Measurements from ENCODE around the gene GSPT1. TPM values are rescaled to one million over a fixed set of nuclear protein-coding genes. Genes with fewer than 3 reads are reported as not detected.
"Not testable (repeated sequence)": the region's sequence is repeated elsewhere in the genome, so short reads cannot be mapped to it uniquely, and the experiment has no call there.

The GSPT1 gene
- total RNA-seq, 4 donors from 2014 or later, result 29.9 to 98.9 (median 64.6) TPM

DNA sequence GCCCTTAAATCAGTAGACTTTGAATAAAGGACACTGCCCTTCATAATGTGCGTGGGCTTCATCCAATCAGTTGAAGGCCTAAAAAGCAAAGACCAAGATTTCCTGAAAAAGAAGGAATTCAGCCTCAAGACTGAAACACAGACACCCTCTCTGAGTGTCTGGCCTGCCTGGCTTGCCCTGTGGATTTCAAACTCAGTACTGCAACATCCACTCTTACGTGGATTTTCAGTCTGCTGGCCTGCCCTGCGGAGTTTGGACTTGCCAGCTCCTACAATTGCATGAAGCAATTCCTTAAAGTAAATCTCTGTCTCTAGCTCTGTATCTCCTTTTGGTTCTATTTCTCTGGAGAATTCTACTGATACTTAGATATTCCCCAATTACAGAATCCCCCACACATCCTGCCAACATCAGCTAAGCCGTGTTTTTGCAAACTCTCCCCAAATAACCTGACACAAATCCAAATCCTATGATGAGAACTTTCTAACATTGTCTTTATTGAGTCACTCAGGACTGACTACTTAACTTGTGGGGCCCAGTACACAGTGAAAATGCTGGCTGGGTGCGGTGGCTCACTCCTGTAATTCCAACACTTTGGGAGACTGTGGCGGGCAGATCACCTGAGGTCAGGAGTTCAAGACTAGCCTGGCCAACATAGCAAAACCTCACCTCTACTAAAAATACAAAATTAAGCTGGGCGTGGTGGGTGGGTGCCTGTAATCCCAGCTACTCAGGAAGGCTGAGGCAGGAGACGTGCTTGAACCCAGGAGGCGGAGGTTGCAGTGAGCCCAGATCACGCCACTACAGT, 42.0 kb upstream of the GSPT1 start:
- no peaks in the 10 kb centered on the region for H3K27me3 ChIP-seq
- 68 to 90% methylated on average over 4 to 10 of the region's 10 CpGs for WGBS, 2 donors (ENCODE audit: low coverage in 1 of 2)
- H3K36me3 ChIP-seq, result no peaks in the 10 kb centered on the region
- intact Hi-C loops (cut with DNase I; ENCODE audit: low total_unique reads) (no loop called here), in situ Hi-C loops (cut with MboI; ENCODE audit: low pct_ligation_motif_present in 1 of 4, low pct_unique_long_range_greater_than_20kb in 1 of 4, low sequenced_read_pairs in 3 of 4) (loop anchor here in 2 of 4 donors (25.0 kb wide), 1 partner anchor 105 kb away; no protein-coding TSS in a partner anchor)
- TF ChIP-seq POLR2A (IDR thresholded peaks at IDR 0.05) (no peak), EP300 (IDR thresholded peaks at IDR 0.05; ENCODE audit: low read depth) (no peak), POLR2AphosphoS5 (IDR thresholded peaks at IDR 0.05) (no peak)
- TF ChIP-seq, protein P1, sequence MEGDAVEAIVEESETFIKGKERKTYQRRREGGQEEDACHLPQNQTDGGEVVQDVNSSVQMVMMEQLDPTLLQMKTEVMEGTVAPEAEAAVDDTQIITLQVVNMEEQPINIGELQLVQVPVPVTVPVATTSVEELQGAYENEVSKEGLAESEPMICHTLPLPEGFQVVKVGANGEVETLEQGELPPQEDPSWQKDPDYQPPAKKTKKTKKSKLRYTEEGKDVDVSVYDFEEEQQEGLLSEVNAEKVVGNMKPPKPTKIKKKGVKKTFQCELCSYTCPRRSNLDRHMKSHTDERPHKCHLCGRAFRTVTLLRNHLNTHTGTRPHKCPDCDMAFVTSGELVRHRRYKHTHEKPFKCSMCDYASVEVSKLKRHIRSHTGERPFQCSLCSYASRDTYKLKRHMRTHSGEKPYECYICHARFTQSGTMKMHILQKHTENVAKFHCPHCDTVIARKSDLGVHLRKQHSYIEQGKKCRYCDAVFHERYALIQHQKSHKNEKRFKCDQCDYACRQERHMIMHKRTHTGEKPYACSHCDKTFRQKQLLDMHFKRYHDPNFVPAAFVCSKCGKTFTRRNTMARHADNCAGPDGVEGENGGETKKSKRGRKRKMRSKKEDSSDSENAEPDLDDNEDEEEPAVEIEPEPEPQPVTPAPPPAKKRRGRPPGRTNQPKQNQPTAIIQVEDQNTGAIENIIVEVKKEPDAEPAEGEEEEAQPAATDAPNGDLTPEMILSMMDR (IDR thresholded peaks at IDR 0.05), result no peak
- no peaks in the 10 kb centered on the region for H3K4me1 ChIP-seq
- no peaks in the 10 kb centered on the region for H3K9me3 ChIP-seq
- H3K27ac ChIP-seq, result no peak overlapping the region
- H3K4me3 ChIP-seq, result no peak overlapping the region
- no peak for DNase-seq

DNA sequence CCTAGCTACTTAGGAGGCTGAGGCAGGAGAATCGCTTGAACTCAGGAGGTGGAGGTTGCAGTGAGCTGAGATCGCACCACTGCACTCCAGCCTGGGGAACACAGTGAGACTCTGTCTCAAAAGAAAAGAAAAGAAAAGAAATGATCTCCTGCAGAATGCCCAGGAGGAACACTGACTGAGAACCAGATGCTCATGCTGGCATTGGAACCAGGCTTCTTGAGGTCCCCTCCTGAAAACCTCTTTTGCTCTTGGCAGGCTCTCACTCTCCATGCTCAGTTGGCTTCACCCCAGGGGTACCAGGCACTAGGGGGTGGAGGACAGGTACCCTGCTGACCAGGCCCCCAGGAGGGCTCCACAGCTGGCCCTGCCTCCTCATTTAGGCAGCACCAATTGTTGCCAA, 40.8 kb upstream of the GSPT1 start:
- Histone ChIP-seq H3K4me1 (no peaks in the 10 kb centered on the region), H3K36me3 (no peaks in the 10 kb centered on the region), H3K27ac (no peak overlapping the region), H3K9me3 (no peaks in the 10 kb centered on the region), H3K27me3 (no peaks in the 10 kb centered on the region), H3K4me3 (no peak overlapping the region)
- in situ Hi-C loops (cut with MboI; ENCODE audit: low pct_ligation_motif_present in 1 of 4, low pct_unique_long_range_greater_than_20kb in 1 of 4, low sequenced_read_pairs in 3 of 4) (loop anchor here in 2 of 4 donors (25.0 kb wide), 1 partner anchor 106 kb away; no protein-coding TSS in a partner anchor), intact Hi-C loops (cut with DNase I; ENCODE audit: low total_unique reads) (no loop called here)
- WGBS, 2 donors (ENCODE audit: low coverage in 1 of 2), result 97% methylated on average over 2 of the region's 2 CpGs; no CpG with 5 or more reads in 1 of the 2 donors
- DNase-seq, result no peak
- TF ChIP-seq POLR2AphosphoS5 (IDR thresholded peaks at IDR 0.05) (no peak), EP300 (IDR thresholded peaks at IDR 0.05; ENCODE audit: low read depth) (no peak), POLR2A (IDR thresholded peaks at IDR 0.05) (no peak)
- TF ChIP-seq, protein P1 (IDR thresholded peaks at IDR 0.05), result no peak

DNA sequence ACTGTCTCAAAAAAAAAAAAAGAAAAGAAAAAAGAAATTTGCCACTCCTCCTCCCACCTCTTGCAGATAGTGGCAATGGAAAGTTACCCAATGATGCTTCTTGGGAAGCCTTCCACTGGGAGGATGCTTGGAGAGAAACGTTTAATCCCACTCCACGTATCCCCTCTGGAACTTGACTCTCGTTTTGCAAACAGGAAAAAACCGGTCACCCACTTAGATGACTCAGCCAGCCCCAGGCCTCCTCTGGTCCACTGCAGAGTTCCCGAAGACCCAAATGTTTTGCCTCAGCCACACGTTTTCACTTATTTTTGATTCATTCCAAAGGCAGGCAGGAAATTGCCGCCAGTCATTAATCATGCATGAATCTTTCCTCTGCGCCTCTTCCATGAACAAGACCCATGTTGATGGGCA, 40.0 kb upstream of the GSPT1 start:
- WGBS, 2 donors (ENCODE audit: low coverage in 1 of 2), result 59 to 75% methylated on average over 3 to 8 of the region's 8 CpGs

DNA sequence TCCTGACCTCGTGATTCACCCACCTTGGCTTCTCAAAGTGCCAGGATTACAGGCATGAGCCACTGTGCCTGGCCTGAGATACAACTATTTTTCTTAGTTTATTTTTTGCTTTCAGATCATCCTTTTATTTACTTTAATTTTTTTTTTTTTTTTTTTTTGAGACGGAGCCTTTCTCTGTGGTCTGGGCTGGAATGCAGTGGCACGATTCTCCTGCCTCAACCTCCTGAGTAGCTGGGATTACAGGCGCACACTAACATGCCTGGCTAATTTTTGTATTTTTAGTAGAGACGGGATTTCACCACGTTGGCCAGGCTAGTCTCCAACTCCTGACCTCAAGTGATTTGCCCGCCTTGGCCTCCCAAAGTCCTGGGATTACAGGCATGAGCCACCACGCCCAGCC, 37.8 kb upstream of the GSPT1 start:
- WGBS, 2 donors (ENCODE audit: low coverage in 1 of 2), result 76 to 80% methylated on average over 5 to 8 of the region's 8 CpGs
- intact Hi-C loops (cut with DNase I; ENCODE audit: low total_unique reads), result not testable (repeated sequence)
- in situ Hi-C loops (cut with MboI; ENCODE audit: low pct_ligation_motif_present in 1 of 4, low pct_unique_long_range_greater_than_20kb in 1 of 4, low sequenced_read_pairs in 3 of 4), result loop anchor here in 2 of 4 donors (25.0 kb wide), 1 partner anchor 109 kb away; no protein-coding TSS in a partner anchor

More for the DNA sequence above, 40.0 kb upstream of the GSPT1 start:
- intact Hi-C loops (cut with DNase I; ENCODE audit: low total_unique reads), result no loop called here
- no peak for TF ChIP-seq POLR2AphosphoS5 (IDR thresholded peaks at IDR 0.05)
- TF ChIP-seq, protein P1 (IDR thresholded peaks at IDR 0.05), result no peak
- no peak for TF ChIP-seq EP300 (IDR thresholded peaks at IDR 0.05; ENCODE audit: low read depth)
- no peak for TF ChIP-seq POLR2A (IDR thresholded peaks at IDR 0.05)
- no peaks in the 10 kb centered on the region for H3K4me1 ChIP-seq
- no peaks in the 10 kb centered on the region for H3K9me3 ChIP-seq
- no peak overlapping the region for H3K27ac ChIP-seq
- no peak for DNase-seq
- no peak overlapping the region for H3K4me3 ChIP-seq
- H3K36me3 ChIP-seq, result no peaks in the 10 kb centered on the region
- H3K27me3 ChIP-seq, result no peaks in the 10 kb centered on the region
- in situ Hi-C loops (cut with MboI; ENCODE audit: low pct_ligation_motif_present in 1 of 4, low pct_unique_long_range_greater_than_20kb in 1 of 4, low sequenced_read_pairs in 3 of 4), result loop anchor here in 2 of 4 donors (25.0 kb wide), 1 partner anchor 107 kb away; no protein-coding TSS in a partner anchor

More for the DNA sequence above, 37.8 kb upstream of the GSPT1 start:
- H3K4me1 ChIP-seq, DNase-seq, H3K27me3 ChIP-seq, H3K36me3 ChIP-seq, H3K9me3 ChIP-seq, H3K27ac ChIP-seq, H3K4me3 ChIP-seq: not testable (repeated sequence)

Measured in transverse colon (tissue), 4 donors.